Central memory CD4-positive, alpha-beta T cell (primary cell): Measurements from ENCODE around the gene NTF3.

ENCODE experiments used
- DNase-seq: peaks from one replicate; pipeline ENCODE4 v3.0.0; 2022

Gene NTF3

GRCh38 chr12:5459051-5459782 is 27.3 kb downstream of the NTF3 start:
- no peak for DNase-seq

- DNase-seq, result no peak
Measured at GRCh38 chr12:5460817-5461216, 28.9 kb downstream of the NTF3 start.

GRCh38 chr12:5461966-5462365 is 30.1 kb downstream of the NTF3 start:
- no peak for DNase-seq

GRCh38 chr12:5464096-5464495 is 32.2 kb downstream of the NTF3 start:
- no peak for DNase-seq

- no peak for DNase-seq
Measured at GRCh38 chr12:5465384-5465783, 33.5 kb downstream of the NTF3 start.

GRCh38 chr12:5466521-5466960 is 34.6 kb downstream of the NTF3 start:
- DNase-seq, result no peak

GRCh38 chr12:5467931-5468330 is 36.0 kb downstream of the NTF3 start:
- DNase-seq, result no peak

- no peak for DNase-seq
Measured at GRCh38 chr12:5470221-5470620, 38.3 kb downstream of the NTF3 start.

GRCh38 chr12:5470703-5471102 is 38.8 kb downstream of the NTF3 start:
- DNase-seq, result no peak

- no peak for DNase-seq
Measured at GRCh38 chr12:5473076-5473782, 41.3 kb downstream of the NTF3 start.

GRCh38 chr12:5473783-5474116 is 41.8 kb downstream of the NTF3 start:
- DNase-seq, result no peak

GRCh38 chr12:5476356-5476755 is 44.4 kb downstream of the NTF3 start:
- no peak for DNase-seq

- no peak for DNase-seq
Measured at GRCh38 chr12:5478081-5478706, 46.3 kb downstream of the NTF3 start.

- DNase-seq, result no peak
Measured at GRCh38 chr12:5479761-5480160, 47.9 kb downstream of the NTF3 start.

GRCh38 chr12:5480218-5480937 is 48.5 kb downstream of the NTF3 start:
- no peak for DNase-seq

GRCh38 chr12:5480938-5481303 is 49.0 kb downstream of the NTF3 start:
- DNase-seq, result no peak

GRCh38 chr12:5481645-5482044 is 49.7 kb downstream of the NTF3 start:
- DNase-seq, result no peak

GRCh38 chr12:5484426-5484825 is 52.5 kb downstream of the NTF3 start:
- no peak for DNase-seq

- no peak for DNase-seq
Measured at GRCh38 chr12:5485454-5485853, 53.5 kb downstream of the NTF3 start.

GRCh38 chr12:5487076-5487475 is 55.2 kb downstream of the NTF3 start:
- no peak for DNase-seq

- no peak for DNase-seq
Measured at GRCh38 chr12:5487948-5488625, 56.2 kb downstream of the NTF3 start.

GRCh38 chr12:5488626-5488955 is 56.7 kb downstream of the NTF3 start:
- no peak for DNase-seq

- no peak for DNase-seq
Measured at GRCh38 chr12:5489017-5489416, 57.1 kb downstream of the NTF3 start.
